H9 (cell line): ENCODE data around the gene PHOX2B. TPM values are rescaled to one million over a fixed set of nuclear protein-coding genes. Genes with fewer than 3 reads are reported as not detected.

Source experiments
- DNase-seq: peaks from one replicate; pipeline ENCODE4 v3.0.0-alpha.2; 2017
- H2AFZ ChIP-seq: one replicate; pipeline ENCODE4 v1.6.1; 2013; ENCODE audit warnings: mild to moderate bottlenecking, low read length, control low read depth, moderate library complexity
- H2AK5ac ChIP-seq: 2 replicates; pipeline ENCODE4 v1.6.1; 2013; ENCODE audit warnings: low read length, control low read depth, mixed read lengths; ENCODE audit not compliant: insufficient read length
- H2BK120ac ChIP-seq: one replicate; pipeline ENCODE4 v1.6.1; 2013; ENCODE audit warnings: low read depth, mild to moderate bottlenecking, low read length, control low read depth, inconsistent platforms; ENCODE audit not compliant: poor library complexity, severe bottlenecking
- H2BK12ac ChIP-seq: 2 replicates; pipeline ENCODE4 v1.6.1; 2013; ENCODE audit warnings: low read length, control low read depth, mixed read lengths, low read depth; ENCODE audit not compliant: insufficient read length
- H2BK15ac ChIP-seq: 2 replicates; pipeline ENCODE4 v1.6.1; 2013; ENCODE audit warnings: low read depth, low read length, control low read depth
- H2BK20ac ChIP-seq: one replicate; pipeline ENCODE4 v1.6.1; 2013; ENCODE audit warnings: low read depth, mild to moderate bottlenecking, low read length, control low read depth, inconsistent platforms; ENCODE audit not compliant: poor library complexity, severe bottlenecking
- H2BK5ac ChIP-seq: 2 replicates; pipeline ENCODE4 v1.6.1; 2013; ENCODE audit warnings: low read length, control low read depth, mixed read lengths; ENCODE audit not compliant: insufficient read length
- H3K14ac ChIP-seq: 2 replicates; pipeline ENCODE4 v1.6.1; 2013; ENCODE audit warnings: low read length, control low read depth; ENCODE audit not compliant: insufficient read depth
- H3K18ac ChIP-seq: 2 replicates; pipeline ENCODE4 v1.6.1; 2013; ENCODE audit warnings: low read depth, mild to moderate bottlenecking, mixed read lengths, low read length, control low read depth; ENCODE audit not compliant: insufficient read length
- H3K23ac ChIP-seq: 2 replicates; pipeline ENCODE4 v1.6.1; 2013; ENCODE audit warnings: low read length, control low read depth, mixed read lengths, low read depth; ENCODE audit not compliant: insufficient read length
- H3K23me2 ChIP-seq: 2 replicates; pipeline ENCODE4 v1.6.1; 2013; ENCODE audit warnings: low read depth, mild to moderate bottlenecking, mixed read lengths, low read length, control low read depth; ENCODE audit not compliant: insufficient read length, poor library complexity, severe bottlenecking
- H3K27ac ChIP-seq: 2 replicates; pipeline ENCODE4 v1.5.1; 2013; ENCODE audit warnings: low read length, control low read depth, mixed read lengths, low read depth; ENCODE audit not compliant: insufficient read length
- H3K27me3 ChIP-seq: 2 replicates; pipeline ENCODE4 v1.6.1; 2013; ENCODE audit warnings: low read length, control low read depth, inconsistent platforms; ENCODE audit not compliant: insufficient read depth
- H3K4ac ChIP-seq: 2 replicates; pipeline ENCODE4 v1.6.1; 2013; ENCODE audit warnings: low read depth, mild to moderate bottlenecking, control low read depth, inconsistent platforms, low read length, moderate library complexity
- H3K4me1 ChIP-seq: 2 replicates; pipeline ENCODE4 v1.6.1; 2013; ENCODE audit warnings: low read length, control low read depth, inconsistent platforms; ENCODE audit not compliant: insufficient read depth
- H3K4me2 ChIP-seq: 2 replicates; pipeline ENCODE4 v1.6.1; 2013; ENCODE audit warnings: low read length, control low read depth, mixed read lengths; ENCODE audit not compliant: insufficient read length, insufficient read depth
- H3K56ac ChIP-seq: 2 replicates; pipeline ENCODE4 v1.6.1; 2013; ENCODE audit warnings: low read depth, mild to moderate bottlenecking, mixed read lengths, low read length, control low read depth; ENCODE audit not compliant: insufficient read length
- H3K79me1 ChIP-seq: 2 replicates; pipeline ENCODE4 v1.6.1; 2013; ENCODE audit warnings: low read depth, mild to moderate bottlenecking, moderate library complexity, low read length, control low read depth, inconsistent platforms; ENCODE audit not compliant: insufficient read depth, poor library complexity, severe bottlenecking
- H3K79me2 ChIP-seq: 2 replicates; pipeline ENCODE4 v1.6.1; 2013; ENCODE audit warnings: low read length, control low read depth, inconsistent platforms; ENCODE audit not compliant: insufficient read depth
- H3K9ac ChIP-seq: 2 replicates; pipeline ENCODE4 v1.6.1; 2013; ENCODE audit warnings: low read length, control low read depth, mixed read lengths; ENCODE audit not compliant: insufficient read length; ENCODE audit errors: extremely low read depth
- H3K9me3 ChIP-seq: one replicate; pipeline ENCODE4 v1.6.1; 2013; ENCODE audit warnings: low read depth, low read length, inconsistent platforms; ENCODE audit not compliant: control insufficient read depth
- H3T11ph ChIP-seq: one replicate; pipeline ENCODE4 v1.6.1; 2013; ENCODE audit warnings: mild to moderate bottlenecking, low read length, control low read depth, inconsistent platforms
- H4K20me1 ChIP-seq: one replicate; pipeline ENCODE4 v1.6.1; 2013; ENCODE audit not compliant: control insufficient read depth, insufficient read length, insufficient read depth
- H4K5ac ChIP-seq: 2 replicates; pipeline ENCODE4 v1.6.1; 2013; ENCODE audit warnings: low read depth, mild to moderate bottlenecking, mixed read lengths, low read length, control low read depth; ENCODE audit not compliant: insufficient read length
- H4K8ac ChIP-seq: replicated peaks from 2 replicates; pipeline ENCODE4 v1.6.1; 2013; ENCODE audit warnings: low read length, control low read depth, mixed read lengths, low read depth; ENCODE audit not compliant: insufficient read length
- H4K91ac ChIP-seq: 2 replicates; pipeline ENCODE4 v1.6.1; 2013; ENCODE audit warnings: low read depth, mild to moderate bottlenecking, moderate library complexity, mixed read lengths, low read length, control low read depth; ENCODE audit not compliant: insufficient read length
- H3K27ac Mint-ChIP-seq, 3 experiments: 2 replicates in 2 of 3; 3 replicates in 1 of 3; pipeline ENCODE4 v1.8.0; 2020 to 2021; ENCODE audit warnings: mixed read lengths in 3 of 3, mild to moderate bottlenecking in 1 of 3, moderate library complexity in 1 of 3
- H3K27me3 Mint-ChIP-seq: 2 replicates; pipeline ENCODE4 v1.8.0; 2021; ENCODE audit warnings: low read depth, mild to moderate bottlenecking, moderate library complexity, mixed read lengths
- H3K36me3 Mint-ChIP-seq, 3 experiments: 2 replicates in 2 of 3; 3 replicates in 1 of 3; pipeline ENCODE4 v1.8.0; 2020 to 2021; ENCODE audit warnings: low read depth in 3 of 3, mixed read lengths in 3 of 3; ENCODE audit not compliant: insufficient read depth in 1 of 3
- H3K4me1 Mint-ChIP-seq, 2 experiments: 2 replicates each; pipeline ENCODE4 v1.8.0; 2020; ENCODE audit warnings: mixed read lengths in 2 of 2
- H3K4me3 Mint-ChIP-seq, 2 experiments: 2 replicates in 1 of 2; 3 replicates in 1 of 2; pipeline ENCODE4 v1.8.0; 2020 to 2021; ENCODE audit warnings: mild to moderate bottlenecking in 2 of 2, mixed read lengths in 2 of 2, moderate library complexity in 1 of 2
- H3K9me3 Mint-ChIP-seq, 2 experiments: 2 replicates in 1 of 2; 3 replicates in 1 of 2; pipeline ENCODE4 v1.8.0; 2020; ENCODE audit warnings: mild to moderate bottlenecking in 2 of 2, mixed read lengths in 2 of 2, moderate library complexity in 1 of 2
- WGBS: extraction: QIAGEN DNeasy Blood & Tissue Kit; methylation state at CpG from one replicate; pipeline ENCODE4 v1.1.7; 2013; ENCODE audit warnings: missing lambda C conversion rate, low lambda C conversion rate, mixed read lengths; ENCODE audit not compliant: insufficient read length; ENCODE audit errors: extremely low coverage; 5-methylcytosine and 5-hydroxymethylcytosine counted together
- total RNA-seq: library from RNA; stranded (reverse); gene quantifications from 2 replicates; pipeline ENCODE4 v1.2.1, GENCODE V29; 2021
- TF ChIP-seq, protein P1 (sequence below): fragments of 200-600 bp; sonication (generic); conservative IDR thresholded peaks from 3 replicates; pipeline ENCODE4 v1.8.0; 2021; ENCODE audit warnings: antibody characterized with exemption, mild to moderate bottlenecking

The PHOX2B gene
- total RNA-seq, 1 experiment from 2014 or later: not detected

DNA sequence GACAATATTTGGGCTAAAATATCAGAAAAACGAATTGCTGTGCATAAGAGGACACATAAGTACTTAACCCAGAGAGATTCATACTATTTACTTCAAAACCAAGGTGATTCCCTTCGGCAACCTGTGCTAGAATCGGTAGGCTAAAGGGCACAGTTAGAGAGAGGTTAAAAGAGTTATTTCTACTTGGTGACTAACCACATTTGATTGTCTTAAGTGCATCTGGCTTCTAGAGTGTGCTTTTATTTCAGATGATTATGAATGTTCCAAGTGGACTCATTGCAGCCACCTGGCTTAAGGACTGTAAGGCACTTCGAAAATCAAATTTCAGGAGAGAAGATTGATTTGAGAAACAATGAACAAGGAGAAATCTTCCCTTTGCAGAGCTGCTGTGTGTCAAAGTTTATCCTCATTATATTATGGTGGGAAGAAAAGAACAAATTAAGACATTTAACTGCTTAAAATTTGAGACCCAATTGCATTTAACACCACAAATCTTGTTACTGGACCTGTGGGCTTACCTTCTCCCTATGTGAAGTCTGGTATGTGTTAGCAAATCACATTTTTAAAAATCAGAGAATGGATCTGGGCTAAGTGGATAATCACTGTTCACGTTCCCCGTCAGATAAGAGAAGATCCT, 34.0 kb downstream of the PHOX2B start:
- no peak overlapping the region for H2BK12ac ChIP-seq
- no peak overlapping the region for H3K18ac ChIP-seq
- H4K5ac ChIP-seq: no peak overlapping the region
- no peak overlapping the region for H2BK15ac ChIP-seq
- H3K27me3 ChIP-seq: peaks cover under 1% of the 10 kb centered on the region; the same call in 1 of the 2 replicates
- H3K27ac ChIP-seq: no peak overlapping the region
- H4K8ac ChIP-seq: no peak overlapping the region
- Mint-ChIP-seq H3K4me1 (no peaks in the 10 kb centered on the region), H3K9me3 (no peaks in the 10 kb centered on the region), H3K27ac (no peak overlapping the region), H3K27me3 (peaks cover 31% of the 10 kb centered on the region), H3K4me3 (no peak overlapping the region), H3K36me3 (no peaks in the 10 kb centered on the region)
- H3K23me2 ChIP-seq: no peaks in the 10 kb centered on the region
- no peak overlapping the region for H2AK5ac ChIP-seq
- H3K79me1 ChIP-seq: no peaks in the 10 kb centered on the region
- no peak overlapping the region for H3K56ac ChIP-seq
- no peaks in the 10 kb centered on the region for H4K20me1 ChIP-seq
- H2BK20ac ChIP-seq: no peak overlapping the region
- H3K79me2 ChIP-seq: no peaks in the 10 kb centered on the region
- no CpG with 5 or more reads among the region's 6 CpGs for WGBS
- no peak overlapping the region for H3K4ac ChIP-seq
- DNase-seq: no peak
- H3K23ac ChIP-seq: no peak overlapping the region
- no peaks in the 10 kb centered on the region for H3K4me1 ChIP-seq
- no peak overlapping the region for H2AFZ ChIP-seq
- no peak overlapping the region for H3K14ac ChIP-seq
- H3K9ac ChIP-seq: no peak overlapping the region
- no peak overlapping the region for H2BK120ac ChIP-seq
- no peak overlapping the region for H3T11ph ChIP-seq
- H3K9me3 ChIP-seq: no peaks in the 10 kb centered on the region
- H3K4me2 ChIP-seq: no peak overlapping the region
- no peak overlapping the region for H2BK5ac ChIP-seq
- TF ChIP-seq, protein P1, sequence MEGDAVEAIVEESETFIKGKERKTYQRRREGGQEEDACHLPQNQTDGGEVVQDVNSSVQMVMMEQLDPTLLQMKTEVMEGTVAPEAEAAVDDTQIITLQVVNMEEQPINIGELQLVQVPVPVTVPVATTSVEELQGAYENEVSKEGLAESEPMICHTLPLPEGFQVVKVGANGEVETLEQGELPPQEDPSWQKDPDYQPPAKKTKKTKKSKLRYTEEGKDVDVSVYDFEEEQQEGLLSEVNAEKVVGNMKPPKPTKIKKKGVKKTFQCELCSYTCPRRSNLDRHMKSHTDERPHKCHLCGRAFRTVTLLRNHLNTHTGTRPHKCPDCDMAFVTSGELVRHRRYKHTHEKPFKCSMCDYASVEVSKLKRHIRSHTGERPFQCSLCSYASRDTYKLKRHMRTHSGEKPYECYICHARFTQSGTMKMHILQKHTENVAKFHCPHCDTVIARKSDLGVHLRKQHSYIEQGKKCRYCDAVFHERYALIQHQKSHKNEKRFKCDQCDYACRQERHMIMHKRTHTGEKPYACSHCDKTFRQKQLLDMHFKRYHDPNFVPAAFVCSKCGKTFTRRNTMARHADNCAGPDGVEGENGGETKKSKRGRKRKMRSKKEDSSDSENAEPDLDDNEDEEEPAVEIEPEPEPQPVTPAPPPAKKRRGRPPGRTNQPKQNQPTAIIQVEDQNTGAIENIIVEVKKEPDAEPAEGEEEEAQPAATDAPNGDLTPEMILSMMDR: no peak
- no peak overlapping the region for H4K91ac ChIP-seq
